HG03558 (cell line): ENCODE results near the gene ELL2.
"Not testable (repeated sequence)": the region's sequence is repeated elsewhere in the genome, so short reads cannot be mapped to it uniquely, and the experiment has no call there.

ENCODE experiments used
- ATAC-seq: cut with Tn5 transposase; IDR thresholded peaks from one replicate; pipeline ENCODE4 v1.9.1; 2021; ENCODE audit warnings: moderate number of reproducible peaks; ENCODE audit not compliant: unreplicated experiment; ENCODE audit errors: extremely low read depth

ELL2 gene

DNA sequence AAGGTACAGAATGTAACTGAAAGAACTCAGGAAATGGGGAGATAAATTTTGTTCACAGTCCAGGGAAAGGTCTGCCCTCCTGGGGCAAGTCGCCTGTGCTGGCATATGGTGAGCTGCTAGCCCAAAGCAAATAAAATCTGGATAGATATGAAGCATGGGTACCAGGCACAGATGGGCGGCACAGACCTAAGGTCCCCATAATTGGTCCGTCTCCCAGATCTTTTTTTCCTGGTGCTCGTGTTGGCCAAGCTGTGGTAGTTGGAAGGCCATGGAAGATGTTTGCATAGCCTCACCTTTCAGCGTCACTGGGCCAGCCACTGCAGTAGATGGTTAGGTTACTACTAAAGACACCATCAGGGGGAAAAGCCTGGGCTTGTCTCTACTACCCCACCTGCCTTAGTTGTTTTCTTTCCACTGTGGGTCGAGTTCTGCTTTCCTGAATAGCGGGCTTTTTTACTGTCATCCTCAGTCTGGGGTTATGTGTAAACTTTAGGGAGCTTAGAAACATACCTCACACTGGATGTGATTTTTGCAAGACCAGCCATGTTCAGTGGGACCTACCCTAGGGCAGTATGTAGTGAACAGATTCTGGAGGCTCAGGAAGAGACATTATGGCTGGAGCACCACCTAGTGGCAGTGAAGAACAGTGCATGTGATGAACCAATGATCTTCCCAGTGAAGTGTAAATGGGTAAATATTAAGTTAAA is 114.9 kb downstream of the ELL2 start:
- ATAC-seq: peak; percentile 42

- no peak for ATAC-seq
Measured at GRCh38 chr5:95845391-95845790, 116.3 kb downstream of the ELL2 start.

GRCh38 chr5:95843733-95844223 is 117.9 kb downstream of the ELL2 start:
- no peak for ATAC-seq

DNA sequence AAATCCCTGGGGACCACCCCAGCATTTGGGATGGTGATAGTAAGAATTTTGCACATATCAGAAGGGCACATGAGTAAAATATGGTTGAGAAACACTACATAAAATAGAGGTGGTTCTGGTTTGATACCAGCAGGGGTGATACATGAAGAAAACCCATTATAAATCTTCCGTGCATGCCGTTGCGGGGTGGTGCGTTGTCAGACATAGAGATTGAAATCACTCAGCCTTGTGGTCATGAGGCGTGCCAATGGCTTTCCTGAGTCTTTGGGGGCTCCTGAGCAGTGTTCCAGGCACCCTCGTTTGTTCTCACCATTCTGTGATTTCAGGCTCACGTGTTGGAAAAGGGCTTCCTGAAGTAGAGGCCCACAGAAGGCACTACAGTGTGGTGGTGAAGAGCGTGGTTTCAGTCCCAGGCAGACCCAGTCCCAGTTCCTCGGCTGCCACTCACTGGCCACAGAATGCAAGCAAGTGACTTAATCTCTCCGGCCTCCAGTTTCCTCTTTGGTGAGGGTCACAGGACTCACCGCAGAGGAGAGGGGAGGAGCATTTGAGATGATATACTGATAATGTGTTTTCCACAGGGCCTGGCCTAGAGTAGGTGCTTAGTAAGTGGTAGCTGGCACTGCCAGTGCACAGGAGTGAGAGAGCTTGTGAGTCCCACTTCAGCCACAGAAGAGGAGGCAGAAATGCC is 118.7 kb downstream of the ELL2 start:
- ATAC-seq: peak; percentile 85

DNA sequence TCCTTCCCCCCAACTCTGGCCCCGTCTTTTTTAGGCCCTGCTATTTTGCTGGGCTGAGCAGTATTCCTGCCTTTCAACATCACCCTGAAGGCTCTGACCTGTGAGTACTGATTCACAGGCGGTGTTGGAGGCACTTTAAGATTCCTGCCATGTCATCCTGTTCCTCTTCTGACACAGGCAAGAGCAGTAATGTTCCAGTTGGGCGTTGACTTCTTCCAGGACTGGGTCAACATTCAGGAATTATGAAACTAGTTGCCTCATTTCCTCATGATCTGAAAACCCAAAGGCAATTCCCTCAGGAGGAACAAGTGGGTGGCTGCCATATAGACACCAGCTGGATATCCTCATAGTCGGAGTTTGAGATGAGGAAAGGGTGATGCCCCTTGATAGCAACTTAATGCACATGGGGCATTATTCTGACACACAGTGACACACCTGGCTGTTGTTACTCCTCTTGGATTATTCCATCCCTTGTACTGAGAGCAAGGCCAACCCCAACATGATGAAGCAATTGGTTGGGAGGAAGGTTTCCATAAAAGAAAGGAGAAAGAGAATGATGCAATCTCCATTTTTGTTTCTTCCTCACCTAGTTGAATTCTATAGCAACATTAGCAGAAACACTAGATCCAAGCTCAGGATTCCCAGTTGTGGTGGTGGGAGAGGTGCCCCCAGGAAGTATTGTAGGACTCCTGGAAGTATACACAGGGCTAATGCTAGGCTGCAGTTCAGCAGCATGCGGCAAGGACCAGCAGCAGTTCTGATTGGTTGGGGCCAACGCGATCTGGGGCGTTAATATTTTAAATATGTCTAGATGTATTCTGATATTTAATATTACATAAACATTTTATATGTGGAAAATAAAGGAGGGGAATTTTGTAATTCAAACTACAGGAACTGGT is 119.5 kb downstream of the ELL2 start:
- ATAC-seq: no peak

DNA sequence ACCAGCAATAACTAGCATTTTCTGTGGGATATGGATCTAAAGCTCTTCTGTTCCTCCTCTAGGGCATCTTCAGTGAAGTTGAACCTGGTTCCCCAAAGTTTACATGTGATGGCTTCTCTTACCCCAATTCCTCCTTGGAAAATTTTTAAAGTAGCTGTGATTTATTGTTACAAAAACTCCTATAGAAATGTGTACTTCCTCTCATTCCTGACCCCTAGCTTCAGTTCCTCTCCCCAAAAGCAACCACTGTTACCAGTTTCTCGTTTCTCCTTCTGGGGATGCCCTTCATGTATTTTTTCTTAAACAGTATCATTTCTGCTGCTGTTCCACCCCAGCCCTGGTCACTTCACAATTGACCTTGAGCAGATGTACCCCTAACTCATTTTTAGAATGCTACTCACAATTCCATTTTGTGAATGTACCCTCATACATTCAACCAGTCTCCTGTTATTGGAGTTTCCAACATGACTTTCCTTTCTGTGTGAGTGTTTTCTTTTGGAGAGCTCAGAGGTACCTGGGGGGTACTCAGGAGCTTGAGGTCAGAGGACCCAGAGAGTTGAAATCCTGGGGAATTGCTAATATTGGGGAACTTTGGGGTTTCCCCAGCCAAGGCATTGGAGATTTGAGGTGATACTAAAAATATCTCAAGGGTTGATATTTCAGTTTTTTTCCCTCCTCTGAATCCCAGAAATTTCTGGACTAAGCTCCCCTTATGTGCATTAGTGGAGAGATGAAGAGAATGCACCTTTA is 120.5 kb downstream of the ELL2 start:
- ATAC-seq: no peak

DNA sequence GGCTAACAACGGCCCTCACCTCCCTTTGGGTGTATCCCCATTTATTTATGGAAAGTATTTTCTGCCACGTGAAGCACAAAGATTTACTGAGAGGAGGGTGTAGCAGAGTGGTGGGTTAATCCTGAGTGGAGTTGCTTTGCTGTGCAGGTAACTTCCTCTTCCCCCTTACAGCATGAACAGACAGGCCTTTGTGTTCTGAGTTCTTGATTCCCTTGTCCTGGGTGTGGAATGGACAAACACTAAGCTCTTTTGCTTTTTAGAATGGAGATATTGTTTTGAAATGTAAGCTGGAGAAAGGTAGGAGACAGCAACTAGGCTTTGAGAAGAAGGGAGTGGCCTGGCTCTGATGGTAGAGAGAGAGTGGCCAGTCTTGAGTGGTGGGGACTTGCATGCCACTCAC is 122.0 kb downstream of the ELL2 start:
- ATAC-seq: no peak

DNA sequence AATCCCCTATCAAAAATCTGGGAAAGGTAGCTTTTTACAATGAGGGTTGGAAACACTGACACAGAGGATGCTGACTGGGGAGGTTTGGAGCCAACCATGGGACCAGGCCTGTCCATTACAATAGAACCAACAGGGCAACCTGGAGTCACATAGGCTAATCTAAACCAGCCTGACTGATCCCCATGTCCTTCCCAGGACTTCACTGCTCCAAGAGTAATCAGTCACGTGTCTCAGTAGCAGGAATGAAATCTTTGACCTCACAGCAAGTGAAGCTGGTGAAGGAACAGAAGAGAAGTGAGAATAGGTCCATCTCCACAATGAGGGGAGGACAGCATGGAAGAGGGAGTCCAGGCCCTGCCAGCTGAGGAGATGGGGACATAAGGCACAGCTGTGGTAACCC is 123.1 kb downstream of the ELL2 start:
- no peak for ATAC-seq

- ATAC-seq: no peak
Measured at GRCh38 chr5:95838001-95838520, 123.6 kb downstream of the ELL2 start.

GRCh38 chr5:95837492-95837891 is 124.2 kb downstream of the ELL2 start:
- no peak for ATAC-seq

- not testable (repeated sequence) for ATAC-seq
Measured at GRCh38 chr5:95836971-95837370, 124.7 kb downstream of the ELL2 start.

DNA sequence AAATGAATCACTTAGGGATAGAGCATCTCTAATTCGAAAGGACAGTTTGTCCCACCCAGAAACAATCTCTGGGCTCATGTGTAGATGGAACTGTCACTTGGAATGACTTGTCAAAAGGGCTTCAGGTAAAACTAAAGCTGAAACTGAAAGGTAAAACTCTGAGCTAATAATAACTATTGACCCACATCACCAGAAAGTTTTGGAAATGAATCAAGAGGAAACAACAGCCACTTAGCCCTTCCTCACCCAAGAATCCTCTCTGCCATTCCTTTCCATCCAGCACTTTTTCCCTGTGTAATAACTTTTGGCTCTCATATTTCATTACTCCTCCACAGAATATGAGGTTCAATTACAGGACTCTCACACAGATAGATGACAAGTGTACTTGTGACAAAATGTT is 125.1 kb downstream of the ELL2 start:
- no peak for ATAC-seq

- no peak for ATAC-seq
Measured at GRCh38 chr5:95835682-95836385, 125.8 kb downstream of the ELL2 start.
